ENCODE measurements around the gene ANKFN1. TPM values are rescaled to one million over a fixed set of nuclear protein-coding genes. Genes with fewer than 3 reads are reported as not detected.

The ANKFN1 gene
- total RNA-seq, 1 experiment from 2014 or later: not detected

DNA sequence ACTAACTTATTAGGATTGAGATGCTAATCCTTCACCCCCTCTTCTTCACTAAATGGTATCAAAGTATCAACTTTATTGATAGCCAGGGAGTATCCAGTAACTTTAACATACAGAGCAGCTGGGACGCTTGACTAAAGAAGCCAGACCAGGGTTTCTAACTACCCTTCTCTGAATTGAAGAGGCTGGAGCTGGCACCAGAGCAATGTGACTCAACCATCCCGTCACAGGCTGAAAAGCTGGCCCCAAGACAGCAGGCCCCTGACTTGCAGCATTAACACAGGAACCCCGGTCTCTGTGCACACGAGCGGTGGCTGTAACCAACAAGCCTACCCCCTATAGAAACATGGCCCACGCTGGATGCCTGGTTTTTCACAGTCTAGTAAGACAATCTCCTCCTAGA lies 59.8 kb downstream of the ANKFN1 start:
- H4K20me1 ChIP-seq (ENCODE audit: control insufficient read depth, insufficient read depth, insufficient read length): no peaks in the 10 kb centered on the region
- H2BK5ac ChIP-seq (ENCODE audit: insufficient read length, low read length): no peak overlapping the region
- H3K27me3 Mint-ChIP-seq (ENCODE audit: low read depth): no peaks in the 10 kb centered on the region
- H3K79me1 ChIP-seq (ENCODE audit: insufficient read depth, low read depth, low read length, poor library complexity, severe bottlenecking): no peaks in the 10 kb centered on the region
- H2BK12ac ChIP-seq (ENCODE audit: insufficient read length, low read depth, low read length): no peak overlapping the region
- no CpG with 5 or more reads among the region's 6 CpGs for WGBS (ENCODE audit: extremely low coverage, insufficient read length, low lambda C conversion rate)
- no peak overlapping the region for H3K4me3 Mint-ChIP-seq
- H3K56ac ChIP-seq (ENCODE audit: insufficient read length, low read depth, low read length): no peak overlapping the region
- H2AK5ac ChIP-seq (ENCODE audit: insufficient read length, low read length): no peak overlapping the region
- H3K23me2 ChIP-seq (ENCODE audit: insufficient read length, low read depth, low read length, poor library complexity, severe bottlenecking): no peaks in the 10 kb centered on the region
- no peaks in the 10 kb centered on the region for H3K27me3 ChIP-seq (ENCODE audit: insufficient read depth, low read length)
- H3K27ac Mint-ChIP-seq: no peak overlapping the region
- H3K4me1 ChIP-seq (ENCODE audit: insufficient read depth, low read length): no peaks in the 10 kb centered on the region
- H3K23ac ChIP-seq (ENCODE audit: insufficient read length, low read depth, low read length): no peak overlapping the region
- H2AFZ ChIP-seq (ENCODE audit: low read length): no peak overlapping the region
- H3K4ac ChIP-seq (ENCODE audit: low read depth, low read length): no peak overlapping the region
- no peaks in the 10 kb centered on the region for H3K9me3 ChIP-seq (ENCODE audit: control insufficient read depth, low read depth, low read length)
- no peak overlapping the region for H2BK15ac ChIP-seq (ENCODE audit: low read depth, low read length)
- H3K4me1 Mint-ChIP-seq: no peaks in the 10 kb centered on the region
- H2BK20ac ChIP-seq (ENCODE audit: low read depth, low read length, poor library complexity, severe bottlenecking): no peak overlapping the region
- no peak overlapping the region for H4K8ac ChIP-seq (replicated peaks; ENCODE audit: insufficient read length, low read depth, low read length)
- no peak overlapping the region for H2BK120ac ChIP-seq (ENCODE audit: low read depth, low read length, poor library complexity, severe bottlenecking)
- no peak overlapping the region for H3K4me2 ChIP-seq (ENCODE audit: insufficient read depth, insufficient read length, low read length)
- H3K27ac ChIP-seq (ENCODE audit: insufficient read length, low read depth, low read length): no peak overlapping the region
- TF ChIP-seq, protein P1, sequence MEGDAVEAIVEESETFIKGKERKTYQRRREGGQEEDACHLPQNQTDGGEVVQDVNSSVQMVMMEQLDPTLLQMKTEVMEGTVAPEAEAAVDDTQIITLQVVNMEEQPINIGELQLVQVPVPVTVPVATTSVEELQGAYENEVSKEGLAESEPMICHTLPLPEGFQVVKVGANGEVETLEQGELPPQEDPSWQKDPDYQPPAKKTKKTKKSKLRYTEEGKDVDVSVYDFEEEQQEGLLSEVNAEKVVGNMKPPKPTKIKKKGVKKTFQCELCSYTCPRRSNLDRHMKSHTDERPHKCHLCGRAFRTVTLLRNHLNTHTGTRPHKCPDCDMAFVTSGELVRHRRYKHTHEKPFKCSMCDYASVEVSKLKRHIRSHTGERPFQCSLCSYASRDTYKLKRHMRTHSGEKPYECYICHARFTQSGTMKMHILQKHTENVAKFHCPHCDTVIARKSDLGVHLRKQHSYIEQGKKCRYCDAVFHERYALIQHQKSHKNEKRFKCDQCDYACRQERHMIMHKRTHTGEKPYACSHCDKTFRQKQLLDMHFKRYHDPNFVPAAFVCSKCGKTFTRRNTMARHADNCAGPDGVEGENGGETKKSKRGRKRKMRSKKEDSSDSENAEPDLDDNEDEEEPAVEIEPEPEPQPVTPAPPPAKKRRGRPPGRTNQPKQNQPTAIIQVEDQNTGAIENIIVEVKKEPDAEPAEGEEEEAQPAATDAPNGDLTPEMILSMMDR (conservative IDR thresholded peaks at IDR 0.05): no peak
- no peak overlapping the region for H3K18ac ChIP-seq (ENCODE audit: insufficient read length, low read depth, low read length)
- H4K91ac ChIP-seq (ENCODE audit: insufficient read length, low read depth, low read length): no peak overlapping the region
- peaks cover 4 to 10% of the 10 kb centered on the region in 2 experiments; a peak in 4 of 5 replicates for H3K9me3 Mint-ChIP-seq
- H4K5ac ChIP-seq (ENCODE audit: insufficient read length, low read depth, low read length): no peak overlapping the region
- no peaks in the 10 kb centered on the region for H3K79me2 ChIP-seq (ENCODE audit: insufficient read depth, low read length)
- DNase-seq: no peak
- no peak overlapping the region for H3K9ac ChIP-seq (ENCODE audit: extremely low read depth, insufficient read length, low read length)
- H3T11ph ChIP-seq (ENCODE audit: low read length): no peak overlapping the region
- H3K14ac ChIP-seq (ENCODE audit: insufficient read depth, low read length): no peak overlapping the region
- H3K36me3 Mint-ChIP-seq (ENCODE audit: insufficient read depth in 1 of 3, low read depth in 3 of 3): 0 out of 7 replicates have a peak, but pooled peaks cover 0 to 1% (median 0%) of the 10 kb centered on the region in 3 experiments
